Hepatocyte (in vitro differentiated cells): ENCODE results near the gene CDCP1. TPM values are rescaled to one million over a fixed set of nuclear protein-coding genes. Genes with fewer than 3 reads are reported as not detected.
"Not testable (repeated sequence)": the region's sequence is repeated elsewhere in the genome, so short reads cannot be mapped to it uniquely, and the experiment has no call there.

ENCODE experiments used
- DNase-seq: peaks from one replicate; pipeline ENCODE4 v3.0.0-alpha.2; 2016; ENCODE audit warnings: low spot score
- H2AFZ ChIP-seq: fragments of 200-600 bp; sonication (generic); 2 replicates; pipeline ENCODE4 v1.6.0; 2016; ENCODE audit warnings: antibody characterized with exemption, mild to moderate bottlenecking
- H3K27ac ChIP-seq: fragments of 200-600 bp; sonication (generic); 2 replicates; pipeline ENCODE4 v1.5.1; 2016; ENCODE audit warnings: mild to moderate bottlenecking
- H3K27me3 ChIP-seq: fragments of 200-600 bp; sonication (generic); 2 replicates; pipeline ENCODE4 v1.6.1; 2016
- H3K36me3 ChIP-seq: fragments of 200-600 bp; sonication (generic); replicated peaks from 2 replicates; pipeline ENCODE4 v1.5.1; 2016; ENCODE audit warnings: low read depth; ENCODE audit not compliant: insufficient read depth
- H3K4me1 ChIP-seq: fragments of 200-600 bp; sonication (generic); 2 replicates; pipeline ENCODE4 v1.5.1; 2016; ENCODE audit warnings: mild to moderate bottlenecking, moderate library complexity; ENCODE audit not compliant: insufficient read depth
- H3K4me2 ChIP-seq: fragments of 200-600 bp; sonication (generic); 2 replicates; pipeline ENCODE4 v1.6.0; 2016
- H3K4me3 ChIP-seq: fragments of 200-600 bp; sonication (generic); 2 replicates; pipeline ENCODE4 v1.5.1; 2016; ENCODE audit warnings: mild to moderate bottlenecking
- H3K79me2 ChIP-seq: fragments of 200-600 bp; sonication (generic); 2 replicates; pipeline ENCODE4 v1.6.0; 2017; ENCODE audit warnings: mild to moderate bottlenecking
- H3K9me2 ChIP-seq: fragments of 200-600 bp; sonication (generic); replicated peaks from 2 replicates; pipeline ENCODE4 v1.6.0; 2017; ENCODE audit warnings: mild to moderate bottlenecking; ENCODE audit not compliant: insufficient read depth
- H3K9me3 ChIP-seq: fragments of 200-600 bp; sonication (generic); 2 replicates; pipeline ENCODE4 v1.5.1; 2016; ENCODE audit warnings: low read depth, mild to moderate bottlenecking
- H4K20me1 ChIP-seq: fragments of 200-600 bp; sonication (generic); 2 replicates; pipeline ENCODE4 v1.6.0; 2016; ENCODE audit warnings: mild to moderate bottlenecking; ENCODE audit not compliant: insufficient read depth, poor library complexity, severe bottlenecking
- EZH2 ChIP-seq: fragments of 200-600 bp; sonication (generic); IDR thresholded peaks from 2 replicates; pipeline ENCODE4 v1.6.1; 2016; ENCODE audit warnings: antibody characterized with exemption, mild to moderate bottlenecking, borderline replicate concordance
- EZH2phosphoT487 ChIP-seq: fragments of 200-600 bp; sonication (generic); IDR thresholded peaks from one replicate; pipeline ENCODE4 v1.6.1; 2018; ENCODE audit warnings: antibody characterized with exemption, mild to moderate bottlenecking, low read depth, moderate library complexity; ENCODE audit not compliant: unreplicated experiment, severe bottlenecking
- WGBS: methylation state at CpG from one replicate; pipeline ENCODE4 v1.1.6; 2016; ENCODE audit warnings: low lambda C conversion rate; ENCODE audit errors: missing lambda C conversion rate; 5-methylcytosine and 5-hydroxymethylcytosine counted together
- polyA plus RNA-seq: library from polyadenylated mRNA; unstranded; fragments of >200 nt; fragmentation: Nextera tagmentation; extraction: Ambion mirVana; gene quantifications from 2 replicates; pipeline ENCODE4 v1.2.1, GENCODE V29; 2016
- total RNA-seq: library from RNA; depleted of rRNA; stranded (reverse); fragments of >200 nt; gene quantifications from 2 replicates; pipeline ENCODE4 v1.2.3, GENCODE V29; 2014
- TF ChIP-seq, protein P1 (sequence below): fragments of 200-600 bp; sonication (generic); IDR thresholded peaks from 2 replicates; pipeline ENCODE4 v1.5.1; 2016; ENCODE audit warnings: antibody characterized with exemption, mild to moderate bottlenecking; ENCODE audit not compliant: poor library complexity

Gene CDCP1
- total and polyA plus RNA-seq, 2 experiments from 2014 or later, result 4.8 to 7.0 TPM

DNA sequence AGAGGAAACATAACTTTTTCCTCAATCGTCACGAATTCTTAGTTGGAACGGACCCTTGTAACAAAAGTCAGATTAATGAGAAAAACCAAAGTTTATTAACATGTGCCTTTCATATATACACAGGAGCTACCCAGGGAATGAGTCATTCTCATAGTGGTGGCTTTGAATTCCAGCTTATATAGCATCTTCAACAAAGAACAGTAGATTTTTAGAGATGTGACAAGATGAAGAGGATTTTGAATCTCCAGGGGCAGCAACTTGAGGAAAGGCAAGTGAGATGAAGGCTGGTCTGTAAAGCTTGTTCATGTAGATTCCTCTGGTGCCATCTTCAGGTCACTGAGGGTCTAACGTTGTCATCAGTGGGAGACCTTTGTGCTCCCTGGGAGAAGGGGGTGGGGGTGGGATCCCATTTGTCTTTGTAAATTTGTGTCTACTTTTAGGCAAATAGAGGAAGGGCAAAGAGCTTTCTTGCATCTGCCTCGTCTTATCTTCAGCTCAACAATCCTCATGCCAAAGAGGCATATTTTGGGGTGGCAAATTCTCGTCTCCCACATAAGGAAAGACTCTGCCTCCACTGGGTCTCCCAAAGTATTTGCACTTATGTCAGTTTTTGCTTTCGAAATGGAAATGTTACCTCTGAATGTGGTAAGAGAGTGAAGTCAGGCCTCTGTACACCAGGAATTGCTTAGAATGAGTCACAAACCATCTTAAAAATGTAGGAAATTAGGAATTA, 90.6 kb downstream of the CDCP1 start:
- TF ChIP-seq, protein P1, sequence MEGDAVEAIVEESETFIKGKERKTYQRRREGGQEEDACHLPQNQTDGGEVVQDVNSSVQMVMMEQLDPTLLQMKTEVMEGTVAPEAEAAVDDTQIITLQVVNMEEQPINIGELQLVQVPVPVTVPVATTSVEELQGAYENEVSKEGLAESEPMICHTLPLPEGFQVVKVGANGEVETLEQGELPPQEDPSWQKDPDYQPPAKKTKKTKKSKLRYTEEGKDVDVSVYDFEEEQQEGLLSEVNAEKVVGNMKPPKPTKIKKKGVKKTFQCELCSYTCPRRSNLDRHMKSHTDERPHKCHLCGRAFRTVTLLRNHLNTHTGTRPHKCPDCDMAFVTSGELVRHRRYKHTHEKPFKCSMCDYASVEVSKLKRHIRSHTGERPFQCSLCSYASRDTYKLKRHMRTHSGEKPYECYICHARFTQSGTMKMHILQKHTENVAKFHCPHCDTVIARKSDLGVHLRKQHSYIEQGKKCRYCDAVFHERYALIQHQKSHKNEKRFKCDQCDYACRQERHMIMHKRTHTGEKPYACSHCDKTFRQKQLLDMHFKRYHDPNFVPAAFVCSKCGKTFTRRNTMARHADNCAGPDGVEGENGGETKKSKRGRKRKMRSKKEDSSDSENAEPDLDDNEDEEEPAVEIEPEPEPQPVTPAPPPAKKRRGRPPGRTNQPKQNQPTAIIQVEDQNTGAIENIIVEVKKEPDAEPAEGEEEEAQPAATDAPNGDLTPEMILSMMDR, result no peak
- TF ChIP-seq EZH2phosphoT487, result no peak
- TF ChIP-seq EZH2, result no peak
- peak overlapping the region; percentile 56 for H3K27ac ChIP-seq
- no peaks in the 10 kb centered on the region for H3K9me2 ChIP-seq
- 74% methylated on average over 7 of the region's 7 CpGs for WGBS
- no peaks in the 10 kb centered on the region for H4K20me1 ChIP-seq
- no peaks in the 10 kb centered on the region for H3K9me3 ChIP-seq
- H3K4me2 ChIP-seq, result no peak overlapping the region
- DNase-seq, result no peak
- no peaks in the 10 kb centered on the region for H3K36me3 ChIP-seq
- no peak overlapping the region for H3K4me3 ChIP-seq
- no peaks in the 10 kb centered on the region for H3K27me3 ChIP-seq
- H3K4me1 ChIP-seq, result peaks cover 16% of the 10 kb centered on the region
- H2AFZ ChIP-seq, result no peak overlapping the region
- no peaks in the 10 kb centered on the region for H3K79me2 ChIP-seq

GRCh38 chr3:45055032-45055410, 91.2 kb downstream of the CDCP1 start:
- H3K4me3 ChIP-seq, result no peak overlapping the region
- H3K4me1 ChIP-seq, result peaks cover 16% of the 10 kb centered on the region
- peak overlapping the region; percentile 56 for H3K27ac ChIP-seq
- no peaks in the 10 kb centered on the region for H3K36me3 ChIP-seq
- H3K4me2 ChIP-seq, result no peak overlapping the region
- DNase-seq, result no peak
- H3K9me2 ChIP-seq, result no peaks in the 10 kb centered on the region
- no peak overlapping the region for H2AFZ ChIP-seq
- no peak for TF ChIP-seq EZH2
- no peak for TF ChIP-seq EZH2phosphoT487
- TF ChIP-seq, protein P1, result no peak
- no peaks in the 10 kb centered on the region for H4K20me1 ChIP-seq
- H3K9me3 ChIP-seq, result no peaks in the 10 kb centered on the region
- no peaks in the 10 kb centered on the region for H3K79me2 ChIP-seq
- WGBS, result 48% methylated on average over 2 of the region's 2 CpGs
- no peaks in the 10 kb centered on the region for H3K27me3 ChIP-seq

DNA sequence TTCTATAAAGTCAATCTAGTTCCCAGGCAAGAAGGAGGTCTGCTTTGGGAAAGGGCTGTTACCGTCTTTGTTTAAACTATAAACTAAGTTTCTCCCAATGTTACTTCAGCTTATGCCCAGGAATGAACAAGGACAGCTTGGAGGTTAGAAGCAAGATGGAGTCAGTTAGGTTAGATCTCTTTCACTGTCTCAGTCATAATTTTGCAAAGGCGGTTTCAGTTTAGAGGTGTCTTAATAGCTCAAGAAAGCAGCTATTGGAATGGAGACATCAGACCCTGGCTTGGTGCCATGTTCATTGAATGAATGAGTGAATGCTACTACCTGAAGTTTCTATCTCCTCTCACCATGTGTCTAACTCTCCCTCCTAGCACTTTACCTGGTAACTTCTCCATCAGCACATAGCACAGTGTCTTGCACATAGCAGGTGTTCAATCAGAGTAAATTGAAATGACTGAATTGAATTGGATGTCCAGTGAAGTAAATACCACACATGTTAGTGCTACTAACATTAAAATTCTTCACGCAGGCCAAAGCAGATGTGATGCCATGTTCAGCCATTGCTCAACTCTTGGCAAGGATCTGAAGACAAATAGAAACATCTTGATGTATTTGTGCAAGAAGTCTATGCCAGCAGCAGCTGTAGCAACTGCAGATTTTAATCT, 91.9 kb downstream of the CDCP1 start:
- Histone ChIP-seq H3K9me3 (no peaks in the 10 kb centered on the region), H3K9me2 (no peaks in the 10 kb centered on the region), H3K27ac (no peak overlapping the region), H3K4me1 (peaks cover 16% of the 10 kb centered on the region), H4K20me1 (no peaks in the 10 kb centered on the region), H3K4me3 (no peak overlapping the region), H3K36me3 (no peaks in the 10 kb centered on the region), H2AFZ (no peak overlapping the region), H3K27me3 (no peaks in the 10 kb centered on the region), H3K4me2 (no peak overlapping the region), H3K79me2 (no peaks in the 10 kb centered on the region)
- no peak for TF ChIP-seq EZH2phosphoT487
- TF ChIP-seq, protein P1, result no peak
- TF ChIP-seq EZH2, result no peak
- DNase-seq, result no peak
- 87% methylated on average over 3 of the region's 3 CpGs for WGBS

- not testable (repeated sequence) for DNase-seq, H3K27me3 ChIP-seq, H3K36me3 ChIP-seq, H3K79me2 ChIP-seq, H4K20me1 ChIP-seq, H3K9me2 ChIP-seq, H3K4me2 ChIP-seq, H2AFZ ChIP-seq, H3K9me3 ChIP-seq, H3K4me3 ChIP-seq, H3K27ac ChIP-seq
- WGBS, result 82% methylated on average over 1 of the region's 1 CpG
- H3K4me1 ChIP-seq, result peaks cover 16% of the 10 kb centered on the region
Measured at GRCh38 chr3:45053805-45054195, 92.4 kb downstream of the CDCP1 start.
